Stimulated activated memory B cell treated with anti-CD40 and anti-IgM and Interleukin-4, amounts not matched to agents 10 μg/mL and 1 μg/mL and 100 μg/mL, for 72 hours (primary cell): Measurements from ENCODE around the gene C16orf78.
A peak's percentile ranks its signal among the peaks of the same experiment; 100 is the strongest.

ENCODE experiments used
- ATAC-seq: fragments of 150-1000 bp; cut with Tn5 transposase; 2 replicates; pipeline ENCODE4 v1.10.0; 2021
- H3K27ac Mint-ChIP-seq: one replicate; pipeline ENCODE4 v1.8.0; 2022; ENCODE audit warnings: mild to moderate bottlenecking, mixed read lengths
- H3K27me3 Mint-ChIP-seq: one replicate; pipeline ENCODE4 v1.8.0; 2022; ENCODE audit warnings: mixed read lengths
- H3K36me3 Mint-ChIP-seq: one replicate; pipeline ENCODE4 v1.8.0; 2022; ENCODE audit warnings: mixed read lengths
- H3K4me1 Mint-ChIP-seq: one replicate; pipeline ENCODE4 v1.8.0; 2022; ENCODE audit warnings: mixed read lengths
- H3K4me3 Mint-ChIP-seq: one replicate; pipeline ENCODE4 v1.8.0; 2022; ENCODE audit warnings: mild to moderate bottlenecking, moderate library complexity, mixed read lengths
- H3K9me3 Mint-ChIP-seq: one replicate; pipeline ENCODE4 v1.8.0; 2022; ENCODE audit warnings: mixed read lengths

C16orf78 gene

DNA sequence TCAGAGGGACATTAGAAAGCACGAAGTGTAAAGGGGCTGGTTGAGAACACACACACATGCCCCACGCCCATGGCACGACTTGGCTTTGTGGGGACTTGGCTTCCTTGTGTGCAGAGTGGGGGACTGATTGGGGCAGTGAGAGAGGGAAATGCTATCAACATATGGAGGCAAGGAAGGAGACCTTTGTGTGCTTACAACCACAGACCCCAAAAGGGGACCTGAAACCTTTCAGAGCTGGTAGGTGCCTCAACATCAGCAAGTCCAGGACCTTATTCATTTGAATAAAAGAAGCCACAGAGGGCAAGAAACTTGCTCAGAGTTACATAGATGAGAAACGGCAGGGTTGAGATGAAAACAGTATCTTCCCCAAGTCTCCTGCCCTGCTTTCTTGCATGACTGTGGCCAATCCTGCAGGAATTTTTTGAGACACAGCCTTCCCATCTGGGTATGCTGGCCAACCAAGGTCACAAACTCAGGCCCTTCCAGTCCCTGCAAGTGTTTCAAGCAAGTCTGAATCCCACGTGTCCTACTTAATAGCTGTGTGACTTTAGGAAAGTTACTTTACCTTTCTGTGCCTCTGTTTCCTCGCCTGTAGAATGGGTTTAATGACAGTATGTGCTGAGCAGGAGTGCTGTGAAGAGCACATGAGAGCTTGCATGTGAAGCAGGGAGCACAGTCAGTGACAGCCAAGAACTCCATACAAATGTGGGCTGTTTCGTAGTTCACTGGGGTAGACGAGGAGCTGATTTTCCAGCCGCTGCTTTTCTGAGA lies 26.2 kb downstream of the C16orf78 start:
- ATAC-seq = peak; percentile 90

GRCh38 chr16:49400611-49401010 lies 27.0 kb downstream of the C16orf78 start:
- Mint-ChIP-seq H3K27me3 (peaks cover 33% of the 10 kb centered on the region), H3K36me3 (peaks cover 5% of the 10 kb centered on the region), H3K27ac (no peak overlapping the region), H3K4me3 (no peak overlapping the region), H3K9me3 (peaks cover 11% of the 10 kb centered on the region), H3K4me1 (peaks cover 12% of the 10 kb centered on the region)
- no peak for ATAC-seq

More for the DNA sequence above, 26.2 kb downstream of the C16orf78 start:
- Mint-ChIP-seq H3K4me3 (no peak overlapping the region), H3K4me1 (peaks cover 12% of the 10 kb centered on the region), H3K27me3 (peaks cover 28% of the 10 kb centered on the region), H3K36me3 (peaks cover 5% of the 10 kb centered on the region), H3K27ac (no peak overlapping the region), H3K9me3 (peaks cover 11% of the 10 kb centered on the region)

DNA sequence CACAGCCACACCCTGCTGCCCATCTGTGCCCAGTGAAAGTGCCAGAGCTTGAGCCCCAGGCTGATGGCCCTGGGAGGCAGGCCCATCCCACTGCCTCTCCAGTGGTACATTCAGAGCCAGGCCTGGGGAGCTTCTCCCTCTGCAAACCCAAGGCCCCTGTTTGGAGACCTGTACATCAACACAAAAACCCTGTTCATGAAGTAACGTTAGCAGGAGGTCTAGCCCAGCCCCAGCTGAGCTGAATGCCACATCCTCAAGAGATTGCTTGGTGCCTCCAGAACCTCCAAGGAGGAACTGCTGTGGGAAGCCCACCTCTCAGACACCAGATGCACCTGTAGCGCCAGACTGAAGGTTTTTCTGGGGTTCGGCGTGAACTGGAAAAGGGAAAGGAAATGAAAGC lies 31.5 kb downstream of the C16orf78 start:
- no peak overlapping the region for H3K27ac Mint-ChIP-seq
- no peak for ATAC-seq
- H3K36me3 Mint-ChIP-seq = peaks cover 5% of the 10 kb centered on the region
- peaks cover 34% of the 10 kb centered on the region for H3K27me3 Mint-ChIP-seq
- peaks cover 4% of the 10 kb centered on the region for H3K4me1 Mint-ChIP-seq
- peaks cover 8% of the 10 kb centered on the region for H3K9me3 Mint-ChIP-seq
- no peak overlapping the region for H3K4me3 Mint-ChIP-seq

- ATAC-seq = no peak
- no peak overlapping the region for H3K27ac Mint-ChIP-seq
- peaks cover 38% of the 10 kb centered on the region for H3K27me3 Mint-ChIP-seq
- no peak overlapping the region for H3K4me3 Mint-ChIP-seq
- peaks cover 8% of the 10 kb centered on the region for H3K9me3 Mint-ChIP-seq
- peaks cover 5% of the 10 kb centered on the region for H3K36me3 Mint-ChIP-seq
- peaks cover 4% of the 10 kb centered on the region for H3K4me1 Mint-ChIP-seq
These were observed 31.9 kb downstream of the C16orf78 start for GRCh38 chr16:49405530-49405929.

DNA sequence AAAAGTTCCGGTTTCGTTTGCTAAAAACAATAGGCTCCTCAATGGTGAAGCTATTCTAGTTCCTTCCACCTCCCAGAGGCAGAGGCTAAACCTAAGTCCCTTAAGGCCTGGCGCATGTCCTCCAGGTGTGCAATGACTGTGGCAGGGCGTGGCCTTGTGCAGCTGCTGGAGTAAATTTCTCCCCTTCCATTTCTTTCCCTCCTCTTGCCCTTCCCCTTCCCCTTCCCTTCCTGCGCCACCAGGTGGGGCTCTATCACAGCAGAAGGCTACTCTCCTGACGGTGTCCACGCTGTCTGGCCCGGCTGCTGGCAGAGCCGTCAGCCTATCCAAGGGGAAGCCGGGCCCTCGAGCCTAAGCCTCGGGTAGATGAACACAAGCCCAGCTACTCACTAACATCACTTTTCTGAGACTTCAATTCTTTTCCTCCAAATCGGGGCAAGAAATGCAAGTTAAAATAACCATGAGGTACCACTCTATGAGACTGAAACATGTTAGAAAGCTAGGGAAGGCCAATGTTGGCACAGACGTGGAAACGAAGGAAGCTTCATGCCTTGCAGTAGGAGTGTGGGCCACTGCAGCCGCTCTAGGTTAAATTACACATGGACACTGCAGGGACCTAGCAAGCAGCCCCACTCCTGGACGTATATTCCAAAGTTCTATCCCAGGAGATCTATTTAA lies 34.4 kb downstream of the C16orf78 start:
- H3K36me3 Mint-ChIP-seq = peaks cover 2% of the 10 kb centered on the region
- peaks cover 5% of the 10 kb centered on the region for H3K9me3 Mint-ChIP-seq
- no peak overlapping the region for H3K4me3 Mint-ChIP-seq
- H3K27ac Mint-ChIP-seq = no peak overlapping the region
- H3K4me1 Mint-ChIP-seq = peaks cover 4% of the 10 kb centered on the region
- H3K27me3 Mint-ChIP-seq = peaks cover 32% of the 10 kb centered on the region
- ATAC-seq = peak; percentile 71

GRCh38 chr16:49409121-49409520 lies 35.5 kb downstream of the C16orf78 start:
- Mint-ChIP-seq H3K4me1 (peaks cover 4% of the 10 kb centered on the region), H3K4me3 (no peak overlapping the region), H3K27ac (no peak overlapping the region), H3K27me3 (peaks cover 21% of the 10 kb centered on the region), H3K36me3 (no peaks in the 10 kb centered on the region), H3K9me3 (no peaks in the 10 kb centered on the region)
- no peak for ATAC-seq

- no peak overlapping the region for H3K4me3 Mint-ChIP-seq
- peaks cover 10% of the 10 kb centered on the region for H3K27me3 Mint-ChIP-seq
- peak; percentile 29 for ATAC-seq
- no peaks in the 10 kb centered on the region for H3K36me3 Mint-ChIP-seq
- H3K27ac Mint-ChIP-seq = no peak overlapping the region
- H3K9me3 Mint-ChIP-seq = no peaks in the 10 kb centered on the region
- peaks cover 4% of the 10 kb centered on the region for H3K4me1 Mint-ChIP-seq
These were observed 36.6 kb downstream of the C16orf78 start for GRCh38 chr16:49410226-49410625.

GRCh38 chr16:49411121-49411970 lies 37.7 kb downstream of the C16orf78 start:
- Mint-ChIP-seq H3K36me3 (no peaks in the 10 kb centered on the region), H3K27me3 (peaks cover 9% of the 10 kb centered on the region), H3K4me1 (peaks cover 4% of the 10 kb centered on the region), H3K4me3 (no peak overlapping the region), H3K9me3 (no peaks in the 10 kb centered on the region), H3K27ac (no peak overlapping the region)
- ATAC-seq = no peak

GRCh38 chr16:49414671-49415070 lies 41.1 kb downstream of the C16orf78 start:
- no peak for ATAC-seq
- Mint-ChIP-seq H3K4me1 (no peaks in the 10 kb centered on the region), H3K27ac (no peak overlapping the region), H3K27me3 (peaks cover 19% of the 10 kb centered on the region), H3K36me3 (no peaks in the 10 kb centered on the region), H3K4me3 (no peak overlapping the region), H3K9me3 (no peaks in the 10 kb centered on the region)

DNA sequence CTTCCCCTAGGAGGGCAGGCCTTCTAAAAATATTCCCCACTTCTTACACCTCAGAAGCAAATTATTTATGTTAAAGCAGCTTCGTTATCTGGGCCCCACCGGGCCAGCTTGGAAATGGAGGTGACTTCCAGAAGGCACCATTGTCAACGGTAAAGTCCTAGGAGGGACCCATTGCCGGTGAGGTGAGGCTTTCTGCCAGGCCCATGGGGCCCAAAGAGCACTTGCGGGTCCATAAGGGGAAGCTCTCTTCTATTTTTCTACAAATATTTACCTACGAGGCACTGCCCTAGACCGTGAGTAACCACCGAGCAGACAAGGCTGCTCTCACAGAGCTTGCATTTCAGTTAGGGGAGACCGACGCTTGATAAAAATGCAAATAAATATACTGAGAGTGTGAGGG lies 41.5 kb downstream of the C16orf78 start:
- no peaks in the 10 kb centered on the region for H3K36me3 Mint-ChIP-seq
- H3K27me3 Mint-ChIP-seq = peaks cover 19% of the 10 kb centered on the region
- no peaks in the 10 kb centered on the region for H3K4me1 Mint-ChIP-seq
- no peak overlapping the region for H3K4me3 Mint-ChIP-seq
- ATAC-seq = no peak
- H3K27ac Mint-ChIP-seq = no peak overlapping the region
- H3K9me3 Mint-ChIP-seq = no peaks in the 10 kb centered on the region

DNA sequence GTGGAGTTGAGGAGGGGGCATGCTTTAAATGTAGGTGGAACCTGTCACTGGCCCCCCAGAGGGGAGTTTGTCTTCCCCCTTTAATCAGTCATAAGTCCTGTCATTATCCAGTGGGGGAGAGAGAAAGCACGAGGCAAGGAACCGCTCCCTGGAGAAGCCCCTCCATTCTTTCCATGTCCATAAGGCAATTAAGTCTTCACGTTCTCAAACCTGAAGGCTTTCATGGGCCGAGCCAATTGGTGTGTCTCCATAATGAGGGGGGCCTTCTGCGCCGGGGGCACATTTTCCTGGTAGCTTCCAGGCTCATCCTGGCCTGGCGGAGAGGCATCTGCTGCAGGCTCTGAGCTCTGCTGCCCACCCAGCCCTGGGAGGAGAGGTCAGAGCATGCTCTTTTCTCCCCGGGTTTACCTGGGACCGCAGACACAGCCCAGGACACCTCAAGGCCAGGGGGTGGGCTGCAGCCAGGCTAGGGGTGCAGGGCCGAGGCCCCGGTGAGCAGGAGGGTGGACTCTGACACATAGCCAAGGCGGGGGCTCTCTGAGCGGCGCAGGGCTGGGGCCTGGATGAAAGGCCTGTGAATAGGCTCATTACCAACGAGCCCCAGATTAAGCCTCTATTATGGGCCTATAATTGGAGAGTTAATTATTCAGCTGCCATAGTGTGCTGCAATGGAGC lies 42.5 kb downstream of the C16orf78 start:
- H3K9me3 Mint-ChIP-seq = no peaks in the 10 kb centered on the region
- H3K36me3 Mint-ChIP-seq = no peaks in the 10 kb centered on the region
- H3K4me3 Mint-ChIP-seq = no peak overlapping the region
- H3K27me3 Mint-ChIP-seq = peaks cover 10% of the 10 kb centered on the region
- H3K4me1 Mint-ChIP-seq = no peaks in the 10 kb centered on the region
- no peak overlapping the region for H3K27ac Mint-ChIP-seq
- no peak for ATAC-seq

DNA sequence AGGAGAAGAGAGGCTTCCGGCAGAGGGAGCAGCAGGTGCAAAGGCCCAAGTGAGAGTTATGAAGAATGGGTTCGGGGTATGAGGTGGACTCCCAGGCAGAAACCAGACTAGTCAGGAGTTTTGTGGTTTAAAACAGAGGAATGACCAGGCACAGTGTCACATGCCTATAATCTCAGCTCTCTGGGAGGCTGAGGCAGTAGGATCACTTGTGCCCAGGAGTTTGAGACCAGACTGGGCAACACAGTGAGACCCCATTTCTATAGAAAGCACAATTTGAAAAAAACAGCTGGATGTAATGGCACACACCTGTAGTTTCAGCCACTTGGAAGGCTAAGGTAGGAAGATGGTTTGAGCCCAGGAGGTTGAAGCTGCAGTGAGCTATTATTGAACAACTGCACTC lies 43.8 kb downstream of the C16orf78 start:
- Mint-ChIP-seq H3K4me1 (no peaks in the 10 kb centered on the region), H3K9me3 (no peaks in the 10 kb centered on the region), H3K27ac (no peak overlapping the region), H3K36me3 (no peaks in the 10 kb centered on the region), H3K4me3 (no peak overlapping the region), H3K27me3 (peaks cover 10% of the 10 kb centered on the region)
- no peak for ATAC-seq

DNA sequence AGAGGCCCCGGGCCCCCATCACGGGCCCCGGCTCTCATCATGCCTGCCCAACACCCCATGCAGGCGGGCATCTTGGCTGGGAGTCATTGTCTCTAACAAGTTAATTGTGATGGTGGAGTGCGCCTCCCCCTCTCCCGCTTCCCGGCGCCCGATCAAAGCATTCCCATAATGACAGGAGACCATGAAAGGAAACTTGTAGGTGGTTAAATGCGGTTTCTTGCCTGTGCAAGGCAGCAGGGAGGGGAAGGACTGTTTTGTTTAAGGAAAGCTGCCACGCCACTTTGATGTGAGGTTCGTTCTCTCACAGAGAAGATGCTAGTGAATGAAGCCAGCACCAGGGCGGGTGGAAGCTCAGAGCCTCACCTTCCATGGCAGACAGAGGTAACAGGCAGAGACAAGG lies 45.4 kb downstream of the C16orf78 start:
- H3K4me1 Mint-ChIP-seq = no peaks in the 10 kb centered on the region
- peaks cover 5% of the 10 kb centered on the region for H3K9me3 Mint-ChIP-seq
- peak; percentile 13 for ATAC-seq
- H3K4me3 Mint-ChIP-seq = no peak overlapping the region
- peaks cover 18% of the 10 kb centered on the region for H3K27me3 Mint-ChIP-seq
- H3K36me3 Mint-ChIP-seq = no peaks in the 10 kb centered on the region
- H3K27ac Mint-ChIP-seq = no peak overlapping the region

GRCh38 chr16:49419862-49420261 lies 46.3 kb downstream of the C16orf78 start:
- Mint-ChIP-seq H3K9me3 (peaks cover 6% of the 10 kb centered on the region), H3K27me3 (peaks cover 19% of the 10 kb centered on the region), H3K36me3 (no peaks in the 10 kb centered on the region), H3K4me1 (no peaks in the 10 kb centered on the region), H3K27ac (no peak overlapping the region), H3K4me3 (no peak overlapping the region)
- no peak for ATAC-seq

DNA sequence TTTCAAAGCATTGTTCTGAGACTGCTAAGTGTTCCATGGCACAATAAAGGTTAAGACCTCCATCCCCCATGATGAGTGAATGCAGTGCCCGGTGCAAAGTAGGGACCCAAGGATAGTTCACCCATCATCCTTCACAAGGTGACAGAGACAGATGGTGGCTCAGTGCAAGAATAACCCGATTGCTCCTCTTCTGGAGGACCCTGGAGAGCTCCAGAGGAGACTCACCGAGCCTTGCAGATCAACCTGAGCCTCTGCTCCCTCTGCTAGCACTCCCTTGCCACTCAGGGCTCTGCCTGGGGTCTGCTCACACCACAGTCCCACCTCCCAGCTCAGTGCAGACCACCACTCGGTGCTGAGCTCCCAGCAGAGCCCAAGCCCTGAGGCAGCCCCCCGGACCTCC lies 49.3 kb downstream of the C16orf78 start:
- Mint-ChIP-seq H3K9me3 (peaks cover 6% of the 10 kb centered on the region), H3K36me3 (no peaks in the 10 kb centered on the region), H3K4me3 (no peak overlapping the region), H3K4me1 (no peaks in the 10 kb centered on the region), H3K27me3 (peaks cover 8% of the 10 kb centered on the region), H3K27ac (no peak overlapping the region)
- ATAC-seq = no peak
